GM23338 (cell line): ENCODE results near the gene BEGAIN.

Source experiments
- CTCF ChIP-seq, 2 experiments: fragments of 200-600 bp in 1 of 2; sonication (generic) in 1 of 2; conservative IDR thresholded peaks; 2 replicates each; pipeline versions ENCODE4 v1.5.1 to v1.6.1; 2016 to 2017; ENCODE audit warnings: antibody characterized with exemption in 2 of 2, low read depth in 2 of 2, mild to moderate bottlenecking in 2 of 2, moderate library complexity in 1 of 2
- EZH2 ChIP-seq: fragments of 200-600 bp; sonication (generic); IDR thresholded peaks from one replicate; pipeline ENCODE4 v1.8.0; 2017; ENCODE audit warnings: antibody characterized with exemption, mild to moderate bottlenecking, low read depth; ENCODE audit not compliant: unreplicated experiment
- POLR2AphosphoS5 ChIP-seq: IDR thresholded peaks from 2 replicates; pipeline ENCODE4 v1.6.1; 2016; ENCODE audit warnings: antibody characterized with exemption, low read depth
- TF ChIP-seq, protein P1 (sequence below): IDR thresholded peaks from one replicate; pipeline ENCODE4 v1.6.1; 2018; ENCODE audit warnings: antibody characterized with exemption; ENCODE audit not compliant: unreplicated experiment

DNA sequence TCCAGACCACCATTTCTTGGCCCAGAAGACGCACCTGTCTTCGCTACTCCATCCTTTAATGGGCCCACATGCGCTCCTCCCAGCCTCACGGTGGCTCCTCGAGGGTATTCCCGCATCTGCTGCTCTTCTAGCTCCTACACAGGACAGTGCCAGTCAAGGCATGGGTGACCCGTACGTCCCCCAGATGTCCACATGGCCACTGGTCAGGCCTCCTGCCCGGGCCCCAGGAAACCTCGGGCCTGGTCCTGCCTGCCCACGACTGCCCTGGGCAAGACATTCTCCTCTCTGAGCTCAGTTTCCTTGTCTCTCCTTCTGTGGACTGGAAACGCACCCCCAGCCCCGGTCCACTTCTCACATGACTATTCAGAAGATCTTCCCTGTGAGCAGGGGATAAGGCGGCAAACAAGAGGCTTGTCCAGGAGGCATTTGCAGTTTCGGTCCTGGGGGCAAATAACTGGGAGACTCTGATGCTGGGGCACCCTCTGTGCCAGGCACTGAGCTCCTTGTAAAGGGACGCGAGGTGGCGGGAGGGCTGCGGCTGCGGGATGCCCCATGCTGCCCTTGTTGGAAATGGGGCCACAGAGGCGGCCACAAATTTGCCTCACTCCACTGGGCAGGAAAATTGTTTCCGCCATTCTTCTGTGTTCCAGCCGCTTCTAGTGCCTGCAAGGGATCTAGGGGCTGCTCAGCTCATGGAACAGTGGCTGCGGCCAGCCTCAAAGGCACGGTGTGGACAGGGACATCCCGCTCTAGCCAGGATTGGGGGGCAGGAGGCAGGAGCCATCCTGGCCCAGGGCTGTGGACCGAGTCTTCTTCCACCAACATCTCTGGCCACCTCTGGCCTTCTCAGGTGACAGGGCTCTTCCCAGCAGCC lies 6.8 kb upstream of the BEGAIN start:
- TF ChIP-seq CTCF (conservative IDR thresholded peaks at IDR 0.05; ENCODE audit: low read depth in 2 of 2) (no peak), EZH2 (no peak), POLR2AphosphoS5 (no peak)
- TF ChIP-seq, protein P1, sequence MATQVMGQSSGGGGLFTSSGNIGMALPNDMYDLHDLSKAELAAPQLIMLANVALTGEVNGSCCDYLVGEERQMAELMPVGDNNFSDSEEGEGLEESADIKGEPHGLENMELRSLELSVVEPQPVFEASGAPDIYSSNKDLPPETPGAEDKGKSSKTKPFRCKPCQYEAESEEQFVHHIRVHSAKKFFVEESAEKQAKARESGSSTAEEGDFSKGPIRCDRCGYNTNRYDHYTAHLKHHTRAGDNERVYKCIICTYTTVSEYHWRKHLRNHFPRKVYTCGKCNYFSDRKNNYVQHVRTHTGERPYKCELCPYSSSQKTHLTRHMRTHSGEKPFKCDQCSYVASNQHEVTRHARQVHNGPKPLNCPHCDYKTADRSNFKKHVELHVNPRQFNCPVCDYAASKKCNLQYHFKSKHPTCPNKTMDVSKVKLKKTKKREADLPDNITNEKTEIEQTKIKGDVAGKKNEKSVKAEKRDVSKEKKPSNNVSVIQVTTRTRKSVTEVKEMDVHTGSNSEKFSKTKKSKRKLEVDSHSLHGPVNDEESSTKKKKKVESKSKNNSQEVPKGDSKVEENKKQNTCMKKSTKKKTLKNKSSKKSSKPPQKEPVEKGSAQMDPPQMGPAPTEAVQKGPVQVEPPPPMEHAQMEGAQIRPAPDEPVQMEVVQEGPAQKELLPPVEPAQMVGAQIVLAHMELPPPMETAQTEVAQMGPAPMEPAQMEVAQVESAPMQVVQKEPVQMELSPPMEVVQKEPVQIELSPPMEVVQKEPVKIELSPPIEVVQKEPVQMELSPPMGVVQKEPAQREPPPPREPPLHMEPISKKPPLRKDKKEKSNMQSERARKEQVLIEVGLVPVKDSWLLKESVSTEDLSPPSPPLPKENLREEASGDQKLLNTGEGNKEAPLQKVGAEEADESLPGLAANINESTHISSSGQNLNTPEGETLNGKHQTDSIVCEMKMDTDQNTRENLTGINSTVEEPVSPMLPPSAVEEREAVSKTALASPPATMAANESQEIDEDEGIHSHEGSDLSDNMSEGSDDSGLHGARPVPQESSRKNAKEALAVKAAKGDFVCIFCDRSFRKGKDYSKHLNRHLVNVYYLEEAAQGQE: no peak
